Astrocyte (in vitro differentiated cells and primary cell): Measurements from ENCODE around the gene TAF6. TPM values are rescaled to one million over a fixed set of nuclear protein-coding genes. Genes with fewer than 3 reads are reported as not detected.

ENCODE experiments used
- DNase-seq: peaks from one replicate; pipeline ENCODE4 v3.0.0-alpha.2; 2010; ENCODE audit warnings: low read depth
- FAIRE-seq: peaks from 2 replicates; lab custom pipeline; 2011; peaks lifted over from hg19 to GRCh38; lab: Jason Lieb, UNC
- H2AFZ ChIP-seq: 2 replicates; pipeline ENCODE4 v1.6.0; 2012; ENCODE audit warnings: low read depth, low read length, inconsistent platforms
- H3K27ac ChIP-seq: 2 replicates; pipeline ENCODE4 v1.5.1; 2011; ENCODE audit warnings: low read depth, low read length, inconsistent platforms
- H3K27me3 ChIP-seq: 2 replicates; pipeline ENCODE4 v1.6.0; 2011; ENCODE audit warnings: low read length, inconsistent platforms; ENCODE audit not compliant: insufficient read depth
- H3K36me3 ChIP-seq: 2 replicates; pipeline ENCODE4 v1.5.1; 2011; ENCODE audit warnings: low read length, inconsistent platforms; ENCODE audit not compliant: insufficient read depth
- H3K4me1 ChIP-seq: 2 replicates; pipeline ENCODE4 v1.5.1; 2011; ENCODE audit warnings: low read length, inconsistent platforms; ENCODE audit not compliant: insufficient read depth
- H3K4me2 ChIP-seq: 2 replicates; pipeline ENCODE4 v1.6.0; 2012; ENCODE audit warnings: low read length, inconsistent platforms
- H3K4me3 ChIP-seq: 2 replicates; pipeline ENCODE4 v1.5.1; 2011; ENCODE audit warnings: low read depth, mild to moderate bottlenecking, low read length, inconsistent platforms; ENCODE audit not compliant: insufficient read depth
- H3K79me2 ChIP-seq: 2 replicates; pipeline ENCODE4 v1.6.0; 2012; ENCODE audit warnings: mild to moderate bottlenecking, low read length, inconsistent platforms; ENCODE audit not compliant: insufficient read depth
- H3K9ac ChIP-seq: 2 replicates; pipeline ENCODE4 v1.6.0; 2012; ENCODE audit warnings: mild to moderate bottlenecking, low read length, inconsistent platforms
- H3K9me3 ChIP-seq: 2 replicates; pipeline ENCODE4 v1.5.1; 2012; ENCODE audit warnings: low read depth, mild to moderate bottlenecking, low read length, inconsistent platforms; ENCODE audit not compliant: insufficient read depth
- H4K20me1 ChIP-seq: 2 replicates; pipeline ENCODE4 v1.6.0; 2012; ENCODE audit warnings: low read length, inconsistent platforms; ENCODE audit not compliant: insufficient read depth
- H3K27ac Mint-ChIP-seq: one replicate; pipeline ENCODE4 v1.8.0; 2021; ENCODE audit warnings: mild to moderate bottlenecking, mixed read lengths; ENCODE audit not compliant: unreplicated experiment
- H3K27me3 Mint-ChIP-seq: one replicate; pipeline ENCODE4 v1.8.0; 2021; ENCODE audit warnings: low read depth, mixed read lengths; ENCODE audit not compliant: unreplicated experiment
- H3K36me3 Mint-ChIP-seq: one replicate; pipeline ENCODE4 v1.8.0; 2021; ENCODE audit warnings: low read depth, mixed read lengths; ENCODE audit not compliant: unreplicated experiment
- H3K4me1 Mint-ChIP-seq: one replicate; pipeline ENCODE4 v1.8.0; 2021; ENCODE audit warnings: low read depth, mixed read lengths; ENCODE audit not compliant: unreplicated experiment
- H3K4me3 Mint-ChIP-seq: one replicate; pipeline ENCODE4 v1.8.0; 2021; ENCODE audit warnings: mild to moderate bottlenecking, moderate library complexity, mixed read lengths; ENCODE audit not compliant: unreplicated experiment
- H3K9me3 Mint-ChIP-seq: one replicate; pipeline ENCODE4 v1.8.0; 2021; ENCODE audit warnings: mild to moderate bottlenecking, mixed read lengths; ENCODE audit not compliant: unreplicated experiment
- CTCF ChIP-seq: IDR thresholded peaks from 2 replicates; pipeline ENCODE4 v1.5.1; 2011; ENCODE audit warnings: low read depth, mild to moderate bottlenecking, inconsistent platforms, low read length, moderate library complexity; ENCODE audit not compliant: insufficient read depth
- EZH2 ChIP-seq: IDR thresholded peaks from 2 replicates; pipeline ENCODE4 v1.6.1; 2012; ENCODE audit warnings: mild to moderate bottlenecking, low read length, inconsistent platforms; ENCODE audit not compliant: insufficient read depth
- total RNA-seq: library from RNA; stranded (reverse); gene quantifications from 2 replicates; pipeline ENCODE4 v1.2.1, GENCODE V29; 2021

Gene TAF6
- total RNA-seq, 1 donor from 2014 or later = 47.0 TPM

GRCh38 chr7:100128637-100128963, 9.4 kb upstream of the TAF6 start:
- Mint-ChIP-seq H3K27ac (no peak overlapping the region), H3K36me3 (peaks cover 6% of the 10 kb centered on the region), H3K27me3 (peaks cover 4% of the 10 kb centered on the region), H3K4me1 (no peaks in the 10 kb centered on the region), H3K9me3 (no peaks in the 10 kb centered on the region), H3K4me3 (peak overlapping the region; percentile 81)
- Histone ChIP-seq H3K9me3 (no peaks in the 10 kb centered on the region), H3K36me3 (no peaks in the 10 kb centered on the region), H3K27ac (no peak overlapping the region), H4K20me1 (no peaks in the 10 kb centered on the region), H3K9ac (no peak overlapping the region), H3K4me3 (no peak overlapping the region), H3K4me2 (peak overlapping the region; percentile 99), H2AFZ (no peak overlapping the region), H3K4me1 (peaks cover 19% of the 10 kb centered on the region), H3K27me3 (no peaks in the 10 kb centered on the region), H3K79me2 (peaks cover 5% of the 10 kb centered on the region)
- no peak for DNase-seq
- TF ChIP-seq EZH2 (no peak), CTCF (no peak)
- FAIRE-seq = no peak

- no peak for TF ChIP-seq CTCF
- TF ChIP-seq EZH2 = no peak
- no peaks in the 10 kb centered on the region for H4K20me1 ChIP-seq
- H3K9me3 Mint-ChIP-seq = no peaks in the 10 kb centered on the region
- peaks cover 6% of the 10 kb centered on the region for H3K36me3 Mint-ChIP-seq
- no peak for DNase-seq
- no peak overlapping the region for H3K27ac Mint-ChIP-seq
- peak overlapping the region; percentile 81 for H3K4me3 Mint-ChIP-seq
- peak overlapping the region; percentile 99 for H3K4me2 ChIP-seq
- peaks cover 19% of the 10 kb centered on the region for H3K4me1 ChIP-seq
- H3K9me3 ChIP-seq = no peaks in the 10 kb centered on the region
- H3K27me3 ChIP-seq = no peaks in the 10 kb centered on the region
- H2AFZ ChIP-seq = peak overlapping the region; percentile 97
- peak overlapping the region; percentile 95 for H3K9ac ChIP-seq
- peaks cover 4% of the 10 kb centered on the region for H3K27me3 Mint-ChIP-seq
- peak overlapping the region; percentile 94 for H3K4me3 ChIP-seq
- H3K4me1 Mint-ChIP-seq = no peaks in the 10 kb centered on the region
- peaks cover 5% of the 10 kb centered on the region for H3K79me2 ChIP-seq
- H3K27ac ChIP-seq = peak overlapping the region; percentile 95
- no peaks in the 10 kb centered on the region for H3K36me3 ChIP-seq
- no peak for FAIRE-seq
Measured at GRCh38 chr7:100127866-100128636, 8.9 kb upstream of the TAF6 start.
